Measurements from ENCODE around the gene TNIK. TPM values are rescaled to one million over a fixed set of nuclear protein-coding genes. Genes with fewer than 3 reads are reported as not detected.

Gene TNIK
- total RNA-seq, 2 donors from 2014 or later = 5.6 to 47.1 TPM

- TF ChIP-seq POLR2A (IDR thresholded peaks at IDR 0.05) = no peak
- TF ChIP-seq CTCF (IDR thresholded peaks at IDR 0.05) = no peak
- TF ChIP-seq POLR2AphosphoS5 (IDR thresholded peaks at IDR 0.05) = no peak
- Histone ChIP-seq H3K4me1 (replicated peaks) (no peaks in the 10 kb centered on the region), H3K27me3 (replicated peaks; ENCODE audit: insufficient read depth) (no peaks in the 10 kb centered on the region), H3K27ac (no peak overlapping the region), H3K4me3 (no peak overlapping the region), H3K9me3 (no peaks in the 10 kb centered on the region), H3K36me3 (no peaks in the 10 kb centered on the region)
- no peak for DNase-seq (ENCODE audit: low spot score)
- intact Hi-C loops (cut with DNase I) = loop anchor here (10.0 kb wide), 1 partner anchor 199 kb away; no protein-coding TSS in a partner anchor
Measured at GRCh38 chr3:171164067-171164465, 296.1 kb downstream of the TNIK start.

- H3K27me3 ChIP-seq (replicated peaks; ENCODE audit: insufficient read depth) = no peaks in the 10 kb centered on the region
- no peaks in the 10 kb centered on the region for H3K9me3 ChIP-seq
- H3K4me3 ChIP-seq = no peak overlapping the region
- TF ChIP-seq POLR2A (IDR thresholded peaks at IDR 0.05) (no peak), CTCF (IDR thresholded peaks at IDR 0.05) (peak in 3 of 4 experiments; percentile 21 to 33 (median 25)), POLR2AphosphoS5 (IDR thresholded peaks at IDR 0.05) (no peak)
- intact Hi-C loops (cut with DNase I) = loop anchor here (10.0 kb wide), 1 partner anchor 199 kb away; no protein-coding TSS in a partner anchor
- no peak for DNase-seq (ENCODE audit: low spot score)
- no peaks in the 10 kb centered on the region for H3K36me3 ChIP-seq
- H3K4me1 ChIP-seq (replicated peaks) = no peaks in the 10 kb centered on the region
- H3K27ac ChIP-seq = no peak overlapping the region
Measured at GRCh38 chr3:171163101-171164066, 296.8 kb downstream of the TNIK start.

GRCh38 chr3:171160325-171160724 is 299.9 kb downstream of the TNIK start:
- Histone ChIP-seq H3K4me1 (replicated peaks) (no peaks in the 10 kb centered on the region), H3K27me3 (replicated peaks; ENCODE audit: insufficient read depth) (no peaks in the 10 kb centered on the region), H3K9me3 (no peaks in the 10 kb centered on the region), H3K4me3 (no peak overlapping the region), H3K27ac (no peak overlapping the region), H3K36me3 (no peaks in the 10 kb centered on the region)
- 94% methylated on average over 1 of the region's 1 CpG for WGBS
- DNase-seq (ENCODE audit: low spot score) = no peak
- TF ChIP-seq CTCF (IDR thresholded peaks at IDR 0.05) (no peak), POLR2AphosphoS5 (IDR thresholded peaks at IDR 0.05) (no peak), POLR2A (IDR thresholded peaks at IDR 0.05) (no peak)
- intact Hi-C loops (cut with DNase I) = loop anchor here (10.0 kb wide), 1 partner anchor 196 kb away; no protein-coding TSS in a partner anchor

GRCh38 chr3:171159822-171160157 is 300.4 kb downstream of the TNIK start:
- Histone ChIP-seq H3K27ac (no peak overlapping the region), H3K4me1 (replicated peaks) (no peaks in the 10 kb centered on the region), H3K27me3 (replicated peaks; ENCODE audit: insufficient read depth) (no peaks in the 10 kb centered on the region), H3K36me3 (no peaks in the 10 kb centered on the region), H3K9me3 (no peaks in the 10 kb centered on the region), H3K4me3 (no peak overlapping the region)
- no peak for DNase-seq (ENCODE audit: low spot score)
- TF ChIP-seq CTCF (IDR thresholded peaks at IDR 0.05) (no peak), POLR2AphosphoS5 (IDR thresholded peaks at IDR 0.05) (no peak), POLR2A (IDR thresholded peaks at IDR 0.05) (no peak)
- 91% methylated on average over 6 of the region's 6 CpGs for WGBS
- intact Hi-C loops (cut with DNase I) = loop anchor here (10.0 kb wide), 2 partner anchors 195 to 405 kb away; no protein-coding TSS in a partner anchor

Measured in prostate gland (tissue), 2 donors.